Kidney (tissue), 14 donors: ENCODE data around the gene DHRS2. TPM values are rescaled to one million over a fixed set of nuclear protein-coding genes. Genes with fewer than 3 reads are reported as not detected.

Source experiments
- DNase-seq, 5 donors: peaks; one replicate each; pipeline ENCODE4 v3.0.0-alpha.2; 2013 to 2020
- FAIRE-seq: peaks from 2 replicates; lab custom pipeline; 2012; peaks lifted over from hg19 to GRCh38; lab: Jason Lieb, UNC
- H3K27ac ChIP-seq, 2 donors: one replicate each; pipeline ENCODE4 v1.7.0; 2013; ENCODE audit warnings: low read depth in 2 of 2, low read length in 2 of 2, inconsistent platforms in 1 of 2
- H3K27me3 ChIP-seq: one replicate; pipeline ENCODE4 v1.7.1; 2013; ENCODE audit warnings: low read length, inconsistent platforms; ENCODE audit not compliant: control insufficient read depth, insufficient read depth
- H3K36me3 ChIP-seq, 3 donors: one replicate each; pipeline versions ENCODE4 v1.7.0 to v1.7.1; 2013; ENCODE audit warnings: low read length in 3 of 3, control low read depth in 1 of 3, inconsistent platforms in 1 of 3; ENCODE audit not compliant: insufficient read depth in 3 of 3, control insufficient read depth in 2 of 3
- H3K4me1 ChIP-seq, 3 donors: one replicate each; pipeline versions ENCODE4 v1.7.0 to v1.7.1; 2013; ENCODE audit warnings: low read length in 3 of 3, inconsistent platforms in 1 of 3, low read depth in 1 of 3; ENCODE audit not compliant: control insufficient read depth in 2 of 3, insufficient read depth in 2 of 3
- H3K4me3 ChIP-seq, 3 donors: one replicate each; pipeline versions ENCODE4 v1.7.0 to v1.8.1; 2013; ENCODE audit warnings: low read length in 3 of 3, control low read depth in 1 of 3, inconsistent platforms in 1 of 3
- H3K9ac ChIP-seq, 3 donors: one replicate each; pipeline versions ENCODE4 v1.7.0 to v1.7.1; 2013; ENCODE audit warnings: low read length in 3 of 3, control low read depth in 1 of 3, inconsistent platforms in 1 of 3
- H3K9me3 ChIP-seq, 3 donors: one replicate each; pipeline versions ENCODE4 v1.7.0 to v1.7.1; 2013; ENCODE audit warnings: low read length in 3 of 3, control low read depth in 1 of 3, inconsistent platforms in 1 of 3; ENCODE audit not compliant: control insufficient read depth in 2 of 3, insufficient read depth in 1 of 3
- intact Hi-C: fragments of 100-400 bp; cut with DNase I; formaldehyde crosslinking; loops from one replicate; pipeline ENCODE4 v1.11.1; 2022
- polyA plus RNA-seq: library from polyadenylated mRNA; stranded (reverse); fragments of 350-450 nt; fragmentation: Illumina TruSeq; extraction: RNeasy Lipid Tissue Mini Kit (QIAGEN cat#74804); gene quantifications from one replicate; pipeline ENCODE4 v1.2.3, GENCODE V29; 2014; ENCODE audit warnings: low read depth, low replicate concordance; ENCODE audit not compliant: insufficient read depth
- total RNA-seq: library from RNA; stranded (reverse); fragmentation: NEBNext Ultra II Directional; extraction: Animal tissue kit (Norgen Biotek cat#: 25700); gene quantifications from one replicate; pipeline ENCODE4 v1.2.1, GENCODE V29; 2021
- TF ChIP-seq, protein P1 (sequence below): IDR thresholded peaks from 3 replicates; pipeline ENCODE4 v1.5.1; 2012; ENCODE audit warnings: mild to moderate bottlenecking, moderate library complexity, borderline replicate concordance; ENCODE audit not compliant: insufficient read depth; ENCODE audit errors: extremely low read depth
- donor health status: control.
- donor health status: control.
- donor health status: control.
- donor health status: control.
- donor health status: control.
- donor health status: DM: yes; HTN: yes; CAD: no.
- donor health status: Normal renal cell carcinoma (clear cell type).

Gene DHRS2
- total and polyA plus RNA-seq, 2 donors from 2014 or later = 0.31 to 2.4 TPM

DNA sequence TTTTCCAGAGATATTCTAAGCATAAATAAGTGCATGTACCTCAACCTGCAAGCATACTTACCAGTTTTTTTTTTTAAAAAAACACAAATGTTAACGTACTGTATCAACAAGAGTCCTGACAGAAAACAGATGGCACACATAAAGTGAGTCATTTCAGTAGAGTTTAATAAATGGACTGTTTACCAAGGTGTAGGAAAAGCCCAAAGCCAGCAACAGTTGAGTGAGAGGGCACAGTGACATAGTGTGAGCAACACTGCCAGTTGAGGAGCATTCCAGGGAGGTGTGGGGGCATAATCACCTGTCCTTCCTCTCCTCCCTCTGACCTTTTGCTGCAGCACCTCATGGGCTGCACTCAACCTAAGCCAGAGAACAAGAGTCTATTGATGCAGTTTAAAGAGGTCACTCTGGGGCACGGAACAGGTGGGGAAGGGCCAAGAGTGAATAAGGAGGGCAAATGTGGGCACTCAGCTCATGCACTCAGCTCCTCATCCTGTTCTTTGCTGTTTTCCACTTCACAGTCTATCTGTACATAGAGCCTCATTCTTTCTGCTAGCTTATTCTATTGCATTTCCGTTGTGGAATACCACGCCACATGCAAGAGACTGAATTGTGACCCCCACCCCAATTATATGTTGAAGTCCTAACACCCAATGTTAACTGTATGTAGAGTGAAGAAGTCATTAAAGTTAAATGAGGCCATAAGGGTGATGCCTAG lies 29.3 kb downstream of the DHRS2 start:
- intact Hi-C loops = no loop called here
- H3K4me3 ChIP-seq = no peak overlapping the region
- no peaks in the 10 kb centered on the region for H3K36me3 ChIP-seq
- peak in 1 of 5 donors; percentile 35 for DNase-seq
- no peaks in the 10 kb centered on the region for H3K4me1 ChIP-seq
- no peak overlapping the region for H3K27ac ChIP-seq
- no peak for FAIRE-seq
- no peaks in the 10 kb centered on the region for H3K9me3 ChIP-seq
- H3K9ac ChIP-seq = no peak overlapping the region
- H3K27me3 ChIP-seq = no peaks in the 10 kb centered on the region
- TF ChIP-seq, protein P1, sequence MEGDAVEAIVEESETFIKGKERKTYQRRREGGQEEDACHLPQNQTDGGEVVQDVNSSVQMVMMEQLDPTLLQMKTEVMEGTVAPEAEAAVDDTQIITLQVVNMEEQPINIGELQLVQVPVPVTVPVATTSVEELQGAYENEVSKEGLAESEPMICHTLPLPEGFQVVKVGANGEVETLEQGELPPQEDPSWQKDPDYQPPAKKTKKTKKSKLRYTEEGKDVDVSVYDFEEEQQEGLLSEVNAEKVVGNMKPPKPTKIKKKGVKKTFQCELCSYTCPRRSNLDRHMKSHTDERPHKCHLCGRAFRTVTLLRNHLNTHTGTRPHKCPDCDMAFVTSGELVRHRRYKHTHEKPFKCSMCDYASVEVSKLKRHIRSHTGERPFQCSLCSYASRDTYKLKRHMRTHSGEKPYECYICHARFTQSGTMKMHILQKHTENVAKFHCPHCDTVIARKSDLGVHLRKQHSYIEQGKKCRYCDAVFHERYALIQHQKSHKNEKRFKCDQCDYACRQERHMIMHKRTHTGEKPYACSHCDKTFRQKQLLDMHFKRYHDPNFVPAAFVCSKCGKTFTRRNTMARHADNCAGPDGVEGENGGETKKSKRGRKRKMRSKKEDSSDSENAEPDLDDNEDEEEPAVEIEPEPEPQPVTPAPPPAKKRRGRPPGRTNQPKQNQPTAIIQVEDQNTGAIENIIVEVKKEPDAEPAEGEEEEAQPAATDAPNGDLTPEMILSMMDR = no peak

DNA sequence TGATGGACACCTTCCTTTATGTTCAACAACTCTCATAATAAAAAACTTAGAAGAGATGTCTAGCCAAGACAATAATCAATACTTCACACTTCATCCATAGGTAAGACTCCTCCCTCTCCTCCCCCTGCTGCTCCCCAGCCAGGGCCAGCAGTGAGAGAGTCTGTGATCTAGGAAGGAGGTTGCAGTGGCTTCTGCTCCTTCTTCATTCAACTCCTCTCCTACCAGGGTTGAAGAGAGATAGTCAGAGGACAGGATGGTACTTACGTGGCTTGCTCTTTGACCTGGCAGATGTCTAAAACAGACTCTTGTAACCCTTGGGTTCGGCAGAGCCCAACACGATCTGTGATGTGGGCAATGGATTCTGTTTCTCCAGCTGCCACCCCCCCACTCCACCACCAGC lies 31.0 kb downstream of the DHRS2 start:
- no peaks in the 10 kb centered on the region for H3K27me3 ChIP-seq
- DNase-seq (no peak), FAIRE-seq (no peak)
- H3K27ac ChIP-seq = no peak overlapping the region
- no peaks in the 10 kb centered on the region for H3K4me1 ChIP-seq
- H3K4me3 ChIP-seq = no peak overlapping the region
- TF ChIP-seq, protein P1 = no peak
- H3K9me3 ChIP-seq = no peaks in the 10 kb centered on the region
- intact Hi-C loops = no loop called here
- H3K9ac ChIP-seq = no peak overlapping the region
- no peaks in the 10 kb centered on the region for H3K36me3 ChIP-seq

DNA sequence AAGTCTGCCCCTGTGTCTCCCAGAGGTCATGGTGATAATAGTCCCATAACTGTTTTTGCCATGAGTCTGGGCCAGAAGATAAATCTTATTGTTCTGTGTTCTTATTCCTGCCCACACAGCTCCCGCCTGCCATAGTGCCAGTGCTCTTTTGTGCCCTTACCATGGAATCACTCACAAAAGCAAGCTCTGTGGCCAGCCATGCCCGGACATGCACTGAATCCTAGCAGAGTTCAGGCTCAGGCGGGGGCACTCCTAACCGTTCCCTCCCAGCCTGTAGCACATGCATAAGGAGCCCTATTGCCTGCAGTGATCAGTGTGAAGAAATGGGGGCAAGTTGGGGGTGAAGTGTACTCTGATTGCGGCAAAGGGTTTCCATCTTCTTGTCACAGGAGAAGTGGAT lies 33.3 kb downstream of the DHRS2 start:
- no peaks in the 10 kb centered on the region for H3K36me3 ChIP-seq
- H3K27ac ChIP-seq = no peak overlapping the region
- intact Hi-C loops = no loop called here
- no peaks in the 10 kb centered on the region for H3K4me1 ChIP-seq
- no peaks in the 10 kb centered on the region for H3K27me3 ChIP-seq
- no peak for DNase-seq
- no peak for FAIRE-seq
- H3K4me3 ChIP-seq = no peak overlapping the region
- TF ChIP-seq, protein P1 = no peak
- no peak overlapping the region for H3K9ac ChIP-seq
- no peaks in the 10 kb centered on the region for H3K9me3 ChIP-seq
